Fibroblast of skin of right biceps (primary cell): ENCODE data around the gene CD52.

Experiments
- DNase-seq: peaks from one replicate; pipeline ENCODE4 v3.0.0-alpha.2; 2013

Gene CD52

DNA sequence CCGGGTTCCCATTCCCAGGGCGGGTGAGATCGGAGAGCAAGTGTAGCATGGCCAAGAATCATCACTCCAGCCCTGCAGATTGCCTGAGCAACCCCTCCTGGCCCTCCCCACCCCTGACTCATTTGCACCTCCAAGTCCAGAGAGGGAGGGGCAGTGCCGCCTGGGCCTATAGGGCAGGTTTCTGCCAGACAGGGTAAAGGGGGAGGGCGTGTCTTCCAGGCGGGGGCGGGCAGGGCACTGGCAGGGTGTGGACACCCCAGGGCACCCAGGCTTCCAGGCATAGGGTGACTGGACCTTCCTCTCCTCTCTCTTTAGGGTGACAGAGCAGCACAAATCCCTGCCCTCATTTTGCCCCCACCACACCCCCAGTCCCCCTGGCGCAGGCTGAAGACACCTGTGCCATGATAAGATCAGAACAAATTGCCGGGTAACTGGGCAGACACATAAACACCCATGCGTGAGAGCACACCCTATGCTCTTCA lies 39.4 kb downstream of the CD52 start:
- no peak for DNase-seq

DNA sequence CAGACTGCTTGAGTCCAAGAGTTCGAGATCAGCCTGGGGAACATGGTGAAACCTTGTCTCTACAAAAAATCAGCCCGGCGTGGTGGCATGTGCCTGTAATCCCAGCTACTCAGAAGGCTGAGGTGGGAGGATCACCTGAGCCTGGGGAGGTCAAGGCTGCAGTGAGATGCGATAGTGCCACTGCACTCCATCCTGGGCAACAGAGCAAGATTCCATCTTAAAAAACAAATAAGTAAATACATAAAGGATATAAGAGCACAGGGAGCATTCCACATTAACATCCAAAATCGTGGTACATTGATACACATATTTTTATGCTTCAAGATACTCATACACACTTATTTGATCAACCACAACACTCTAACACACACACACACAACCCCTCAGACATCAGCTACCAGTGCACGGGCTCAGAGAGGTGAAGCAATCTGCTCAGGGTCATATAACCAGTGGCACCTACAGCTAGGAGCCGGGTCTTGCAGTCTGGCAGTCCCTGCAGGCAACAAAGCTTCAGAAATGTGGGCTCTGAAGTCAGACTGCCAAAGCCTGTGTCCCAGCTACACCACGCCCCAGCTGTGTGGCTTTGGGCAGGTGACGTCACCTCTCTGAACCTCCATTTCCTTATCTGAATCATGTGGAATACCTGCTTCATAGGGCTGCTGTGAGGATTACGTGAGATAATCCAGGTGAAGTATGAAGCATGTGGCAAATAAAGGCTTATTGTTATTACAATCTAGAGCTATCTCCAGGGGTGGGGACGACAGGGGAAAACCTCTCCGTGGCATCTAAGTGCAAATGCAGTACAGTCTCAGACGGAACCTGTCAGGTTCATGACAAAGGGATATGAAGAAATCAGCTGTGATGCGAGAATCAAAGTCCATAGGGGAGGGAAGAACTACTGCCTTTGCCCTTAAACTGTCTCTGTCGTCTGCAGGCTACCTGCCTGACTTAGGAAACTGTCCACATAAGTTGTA lies 40.9 kb downstream of the CD52 start:
- no peak for DNase-seq

DNA sequence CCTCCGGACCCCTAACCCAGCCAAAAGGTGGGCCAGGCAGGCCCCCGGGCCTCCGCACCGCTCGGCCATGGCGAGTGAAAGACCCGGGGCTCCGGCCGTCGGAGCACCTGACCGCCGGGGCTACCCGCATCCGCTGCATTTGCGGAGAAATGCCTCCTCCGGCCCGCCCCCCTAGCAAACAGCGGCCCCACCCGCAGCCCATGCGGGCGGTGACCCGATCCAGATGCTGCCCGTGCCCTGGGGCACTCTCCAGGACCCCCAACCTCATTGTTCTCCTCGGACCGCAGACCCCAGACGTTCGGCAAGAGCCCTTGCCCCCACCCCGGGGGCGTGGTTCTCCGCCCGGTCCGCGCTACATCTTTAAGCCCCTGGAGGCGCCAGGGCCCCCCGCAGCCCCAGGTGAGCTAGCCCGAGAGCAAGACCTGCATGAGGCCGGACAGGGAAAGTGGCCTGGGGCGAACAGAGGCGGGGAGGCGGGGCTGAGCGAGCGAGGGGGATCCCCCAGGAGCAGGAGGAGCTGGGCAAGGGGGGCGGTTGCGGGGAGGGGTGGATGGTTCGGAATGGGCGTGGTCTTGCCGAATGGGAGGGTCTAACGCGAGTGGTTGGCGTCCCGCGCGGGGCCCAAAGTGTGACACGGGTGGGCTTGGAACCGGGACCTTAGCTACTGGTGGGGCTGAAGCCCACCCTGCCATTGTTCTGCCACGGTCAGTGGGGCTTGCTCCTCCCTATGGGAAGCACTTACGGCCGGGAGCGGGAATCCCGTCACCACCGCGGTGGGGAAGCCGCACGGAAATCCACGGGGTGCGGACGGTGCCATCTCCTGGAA lies 42.4 kb downstream of the CD52 start:
- no peak for DNase-seq

DNA sequence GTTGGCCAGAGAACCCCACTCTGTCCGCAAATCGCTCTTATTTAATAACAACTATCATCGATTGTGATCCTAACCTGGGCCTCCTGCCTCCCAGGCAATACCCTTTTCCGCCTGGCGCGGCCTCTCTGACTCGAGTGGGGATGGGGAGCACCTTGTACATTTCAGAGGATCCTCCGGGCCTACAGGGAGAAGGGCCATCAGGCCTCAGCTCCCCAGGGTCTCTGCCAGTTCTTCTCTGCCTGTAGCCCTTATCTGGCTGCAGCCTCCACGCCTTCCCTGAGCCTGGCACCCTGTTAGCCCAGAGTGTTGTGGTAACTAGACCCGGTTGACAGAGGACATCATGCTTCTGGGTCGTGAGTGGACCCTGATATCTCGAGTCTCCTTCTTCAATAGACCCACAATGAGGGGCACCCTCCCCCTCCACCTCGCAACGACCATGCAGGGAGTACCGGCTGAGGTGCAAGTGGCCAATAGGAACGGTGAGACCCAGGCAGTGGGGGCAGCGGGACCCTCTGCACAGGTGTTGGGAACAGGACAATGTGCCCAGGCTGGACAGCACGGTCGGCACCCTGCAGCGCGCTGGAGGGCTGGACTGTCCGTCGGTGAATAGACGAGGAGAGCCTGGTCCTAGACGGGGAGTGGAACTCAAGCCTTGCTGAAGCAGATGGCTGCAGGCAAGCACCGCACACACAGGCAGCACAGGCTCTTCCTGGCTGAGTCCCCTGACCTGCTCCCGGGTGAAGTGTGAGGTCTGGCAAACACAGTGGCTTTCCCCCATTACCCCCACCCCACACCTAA lies 43.2 kb downstream of the CD52 start:
- DNase-seq, result no peak

DNA sequence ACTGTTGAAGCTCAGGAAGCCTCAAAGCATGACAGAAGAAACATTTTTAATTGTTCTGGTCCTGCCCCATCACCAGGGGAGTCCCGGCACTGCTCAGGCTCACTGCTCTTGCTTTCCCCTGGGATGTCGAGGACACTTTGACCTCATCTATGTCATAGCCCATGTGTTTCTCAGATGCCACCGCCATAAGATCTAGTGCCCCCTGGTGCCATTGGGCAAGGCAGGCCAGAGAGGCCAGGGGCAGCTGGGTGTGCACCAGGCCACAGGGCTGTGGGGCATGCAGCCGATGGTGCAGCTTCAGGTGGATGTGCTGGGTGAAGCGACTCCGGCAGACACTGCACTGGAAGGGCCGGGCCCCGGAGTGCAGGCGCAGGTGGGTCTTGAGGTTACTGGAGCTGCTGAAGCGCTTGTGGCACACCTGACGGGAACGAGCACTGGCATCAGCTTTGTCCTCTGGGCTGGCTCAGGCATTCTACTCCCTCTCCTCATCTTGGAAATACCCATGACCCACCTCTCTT lies 43.9 kb downstream of the CD52 start:
- DNase-seq, result no peak

DNA sequence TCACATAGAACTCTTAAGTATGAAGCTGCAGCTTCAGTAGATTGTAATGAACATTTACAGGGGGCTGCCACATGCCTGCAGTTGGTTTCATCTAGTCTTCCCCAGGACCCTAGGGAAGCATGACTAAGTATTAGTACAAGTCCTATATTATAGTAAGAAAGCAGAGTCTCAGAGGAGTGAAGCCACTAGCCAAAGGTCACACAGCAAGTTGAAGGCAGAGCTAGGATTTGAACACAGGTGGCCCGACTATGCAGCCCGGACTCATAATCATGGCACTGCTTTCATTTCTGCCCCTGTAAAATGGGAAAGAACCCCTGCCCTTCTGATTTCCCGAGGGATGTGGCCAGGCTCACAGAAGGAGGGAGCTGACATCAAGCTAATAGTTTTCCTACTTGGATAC lies 44.6 kb downstream of the CD52 start:
- DNase-seq, result no peak

DNA sequence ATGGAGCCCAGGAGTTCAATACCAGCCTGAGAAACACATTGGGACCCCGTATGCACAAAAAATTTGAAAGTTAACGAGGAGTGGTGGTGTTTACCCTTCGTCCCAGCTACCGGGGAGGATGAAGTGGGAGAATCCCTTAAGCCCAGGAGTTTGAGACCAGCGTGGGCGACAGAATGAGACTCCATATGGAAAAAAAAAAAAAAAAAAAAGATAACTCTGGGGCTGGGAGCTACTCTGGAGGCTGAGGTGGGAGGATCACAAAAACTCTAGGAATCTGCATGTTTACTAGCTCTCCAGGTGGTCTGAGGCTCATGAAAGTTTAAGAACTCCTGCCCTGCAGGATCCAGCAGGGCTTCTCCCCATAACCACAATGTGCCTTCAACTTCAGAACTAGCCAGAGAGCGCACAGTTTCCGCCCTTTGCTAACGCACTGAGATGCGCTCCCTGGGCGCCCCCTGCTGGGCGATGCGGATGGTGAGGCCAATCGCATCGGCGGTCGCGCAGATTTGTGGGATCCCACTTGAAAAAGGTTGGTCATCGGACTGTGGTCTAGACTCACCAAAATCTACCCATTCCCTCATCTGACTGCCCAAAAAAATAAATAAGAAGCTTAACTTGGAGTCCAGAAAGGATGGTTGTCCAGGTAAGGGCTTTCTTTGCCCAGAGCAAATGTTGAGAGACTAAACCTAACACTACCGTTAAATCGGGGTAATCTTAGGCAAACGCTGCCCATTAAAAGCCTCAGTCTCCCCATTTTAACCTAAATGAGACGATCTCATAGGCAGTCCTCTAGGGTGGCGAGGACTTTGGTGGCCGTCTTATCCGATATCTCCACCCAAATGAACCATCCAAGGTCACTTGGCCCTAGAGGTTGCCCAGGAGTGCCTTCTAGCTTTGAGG lies 46.0 kb downstream of the CD52 start:
- DNase-seq, result peak; percentile 65

DNA sequence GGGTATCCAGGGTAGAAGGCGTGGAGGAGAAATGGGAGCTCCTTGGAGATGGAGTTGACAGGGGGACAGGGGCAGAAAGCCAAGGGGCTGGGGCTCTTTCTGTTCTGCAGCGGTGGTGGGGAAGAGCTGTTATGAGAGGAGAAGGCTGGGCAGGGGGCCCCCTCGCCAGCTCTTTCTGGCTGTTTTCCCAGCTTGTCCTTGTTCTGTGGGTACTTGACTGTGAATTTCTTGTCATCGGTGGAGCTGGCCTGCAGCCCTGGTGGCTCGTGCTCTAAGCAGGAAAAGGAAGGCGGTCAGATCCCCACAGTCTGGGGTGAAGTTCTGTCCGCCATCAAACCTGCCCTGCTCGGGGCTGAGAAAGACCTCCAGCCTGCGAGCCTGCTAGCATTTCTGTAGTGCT lies 47.2 kb downstream of the CD52 start:
- DNase-seq, result no peak

DNA sequence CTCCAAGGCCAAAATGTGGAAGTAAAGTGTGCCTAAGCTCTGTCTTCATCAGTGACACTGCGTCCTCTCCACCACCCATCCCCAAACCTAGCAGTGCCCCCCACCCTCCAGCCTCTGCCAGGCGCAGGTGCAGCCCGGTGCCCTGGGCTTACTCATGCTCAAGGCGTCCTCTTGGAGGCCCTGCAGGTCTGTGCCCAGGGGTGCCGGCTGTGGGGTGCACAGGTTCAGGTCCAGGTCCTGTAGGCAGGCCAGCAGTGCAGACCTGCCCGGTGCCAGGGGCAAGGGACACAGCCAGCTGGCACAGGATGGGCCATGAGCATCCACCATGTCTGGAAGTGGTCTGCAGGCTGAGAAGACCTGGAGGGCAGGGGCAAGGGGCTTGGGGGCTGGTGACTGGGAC lies 49.7 kb downstream of the CD52 start:
- no peak for DNase-seq

DNA sequence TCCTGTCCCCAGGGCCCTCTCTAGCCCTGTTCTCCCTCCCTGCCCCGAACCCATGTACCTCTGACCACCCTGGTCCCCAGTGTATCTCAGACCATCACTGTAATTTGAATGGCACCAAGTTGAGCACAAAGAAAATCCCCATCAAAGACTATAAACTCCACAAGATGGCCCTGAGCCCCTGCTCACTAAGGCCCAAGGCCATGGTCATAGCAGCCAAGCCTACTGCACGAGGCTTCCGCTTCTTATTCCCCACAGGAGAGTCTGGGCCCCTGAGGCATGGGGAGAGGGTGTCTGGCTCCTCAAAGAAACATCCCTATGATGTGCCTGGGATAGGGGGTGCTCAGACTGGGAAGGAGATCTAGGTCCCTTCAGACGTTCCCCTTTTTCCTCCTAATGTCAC lies 50.2 kb downstream of the CD52 start:
- DNase-seq, result no peak

DNA sequence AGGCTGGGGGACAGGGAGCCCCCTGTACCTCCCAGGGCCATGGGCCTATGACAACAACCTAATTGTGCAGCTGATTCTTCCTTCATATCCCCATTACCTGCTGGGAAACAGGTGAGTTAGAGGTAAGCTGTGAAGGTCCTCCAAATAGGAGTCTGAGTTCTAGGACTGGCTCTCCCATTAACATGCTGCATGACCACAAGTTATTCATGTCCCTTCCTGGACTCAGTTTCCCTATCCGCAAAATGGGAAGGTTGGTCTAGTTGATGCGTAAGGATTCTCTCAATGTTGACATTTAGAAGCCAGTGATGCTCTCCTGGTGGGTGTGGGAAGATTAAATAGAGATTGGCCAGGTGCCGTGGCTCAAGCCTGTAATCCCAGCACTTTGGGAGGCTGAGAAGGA lies 50.7 kb downstream of the CD52 start:
- DNase-seq, result no peak
